Osteocyte (in vitro differentiated cells): ENCODE results near the gene CLEC16A. TPM values are rescaled to one million over a fixed set of nuclear protein-coding genes. Genes with fewer than 3 reads are reported as not detected.
"Not testable (repeated sequence)": the region's sequence is repeated elsewhere in the genome, so short reads cannot be mapped to it uniquely, and the experiment has no call there.

Experiments
- DNase-seq: peaks from one replicate; pipeline ENCODE4 v3.0.0; 2021; ENCODE audit warnings: mixed read lengths; ENCODE audit not compliant: unreplicated experiment; ENCODE audit errors: extremely low spot score
- H3K27ac Mint-ChIP-seq: one replicate; pipeline ENCODE4 v1.8.0; 2021; ENCODE audit warnings: mild to moderate bottlenecking, mixed read lengths; ENCODE audit not compliant: unreplicated experiment
- H3K27me3 Mint-ChIP-seq: one replicate; pipeline ENCODE4 v1.8.0; 2021; ENCODE audit warnings: mixed read lengths; ENCODE audit not compliant: unreplicated experiment
- H3K36me3 Mint-ChIP-seq: one replicate; pipeline ENCODE4 v1.8.0; 2021; ENCODE audit warnings: mixed read lengths; ENCODE audit not compliant: unreplicated experiment
- H3K4me1 Mint-ChIP-seq: one replicate; pipeline ENCODE4 v1.8.0; 2021; ENCODE audit warnings: mixed read lengths; ENCODE audit not compliant: unreplicated experiment
- H3K4me3 Mint-ChIP-seq: one replicate; pipeline ENCODE4 v1.8.0; 2021; ENCODE audit warnings: mild to moderate bottlenecking, moderate library complexity, mixed read lengths; ENCODE audit not compliant: unreplicated experiment
- H3K9me3 Mint-ChIP-seq: one replicate; pipeline ENCODE4 v1.8.0; 2021; ENCODE audit warnings: mixed read lengths; ENCODE audit not compliant: unreplicated experiment
- CTCF ChIP-seq: fragments of 200-600 bp; sonication (generic); IDR thresholded peaks from 2 replicates; pipeline ENCODE4 v1.5.0; 2021; ENCODE audit warnings: antibody characterized with exemption, mild to moderate bottlenecking, moderate library complexity
- total RNA-seq: library from RNA; stranded (reverse); gene quantifications from 2 replicates; pipeline ENCODE4 v1.2.1, GENCODE V29; 2021

The CLEC16A gene
- total RNA-seq, 1 donor from 2014 or later = 22.1 TPM

- no peaks in the 10 kb centered on the region for H3K27me3 Mint-ChIP-seq
- H3K4me3 Mint-ChIP-seq = no peak overlapping the region
Observed at GRCh38 chr16:11099672-11100205, 155.4 kb downstream of the CLEC16A start.

DNA sequence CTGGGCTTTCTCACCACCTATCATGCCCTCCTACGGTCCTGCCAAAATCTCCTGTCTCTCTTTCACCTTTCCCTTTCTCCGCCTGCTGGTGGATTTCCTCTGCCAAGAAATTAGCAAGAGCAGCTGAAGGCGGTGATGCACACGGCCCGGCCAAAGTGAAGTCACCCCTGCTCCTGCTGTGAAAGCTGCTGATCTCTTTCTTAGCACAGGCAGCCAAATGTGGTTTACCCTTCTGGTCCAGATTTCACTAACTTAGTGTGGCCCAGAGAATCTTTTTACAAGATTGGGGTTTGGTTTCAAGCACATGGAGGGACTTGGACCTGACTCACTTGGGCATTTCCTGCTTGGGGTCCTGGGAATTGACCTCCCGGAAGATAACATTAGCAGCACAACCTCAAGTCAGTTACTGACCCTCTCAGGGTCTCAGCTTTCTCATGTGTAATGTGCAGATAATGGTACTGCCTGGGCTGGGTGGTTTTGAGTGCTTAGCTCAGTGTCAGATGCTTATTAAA is 155.9 kb downstream of the CLEC16A start:
- no peak for DNase-seq
- Mint-ChIP-seq H3K9me3 (no peaks in the 10 kb centered on the region), H3K36me3 (peaks cover 3% of the 10 kb centered on the region), H3K27ac (peak overlapping the region; percentile 79), H3K27me3 (no peaks in the 10 kb centered on the region), H3K4me3 (no peak overlapping the region), H3K4me1 (peaks cover 36% of the 10 kb centered on the region)
- TF ChIP-seq CTCF = peak; percentile 51

More at GRCh38 chr16:11099672-11100205, 155.4 kb downstream of the CLEC16A start:
- Mint-ChIP-seq H3K27ac (peak overlapping the region; percentile 79), H3K36me3 (peaks cover 3% of the 10 kb centered on the region), H3K4me1 (peaks cover 35% of the 10 kb centered on the region), H3K9me3 (no peaks in the 10 kb centered on the region)
- no peak for DNase-seq
- no peak for TF ChIP-seq CTCF

- Mint-ChIP-seq H3K27me3 (no peaks in the 10 kb centered on the region), H3K36me3 (peaks cover 3% of the 10 kb centered on the region), H3K4me3 (no peak overlapping the region), H3K27ac (no peak overlapping the region), H3K9me3 (no peaks in the 10 kb centered on the region), H3K4me1 (peaks cover 36% of the 10 kb centered on the region)
- no peak for TF ChIP-seq CTCF
- DNase-seq = no peak
Observed at GRCh38 chr16:11101283-11101682, 156.9 kb downstream of the CLEC16A start.

DNA sequence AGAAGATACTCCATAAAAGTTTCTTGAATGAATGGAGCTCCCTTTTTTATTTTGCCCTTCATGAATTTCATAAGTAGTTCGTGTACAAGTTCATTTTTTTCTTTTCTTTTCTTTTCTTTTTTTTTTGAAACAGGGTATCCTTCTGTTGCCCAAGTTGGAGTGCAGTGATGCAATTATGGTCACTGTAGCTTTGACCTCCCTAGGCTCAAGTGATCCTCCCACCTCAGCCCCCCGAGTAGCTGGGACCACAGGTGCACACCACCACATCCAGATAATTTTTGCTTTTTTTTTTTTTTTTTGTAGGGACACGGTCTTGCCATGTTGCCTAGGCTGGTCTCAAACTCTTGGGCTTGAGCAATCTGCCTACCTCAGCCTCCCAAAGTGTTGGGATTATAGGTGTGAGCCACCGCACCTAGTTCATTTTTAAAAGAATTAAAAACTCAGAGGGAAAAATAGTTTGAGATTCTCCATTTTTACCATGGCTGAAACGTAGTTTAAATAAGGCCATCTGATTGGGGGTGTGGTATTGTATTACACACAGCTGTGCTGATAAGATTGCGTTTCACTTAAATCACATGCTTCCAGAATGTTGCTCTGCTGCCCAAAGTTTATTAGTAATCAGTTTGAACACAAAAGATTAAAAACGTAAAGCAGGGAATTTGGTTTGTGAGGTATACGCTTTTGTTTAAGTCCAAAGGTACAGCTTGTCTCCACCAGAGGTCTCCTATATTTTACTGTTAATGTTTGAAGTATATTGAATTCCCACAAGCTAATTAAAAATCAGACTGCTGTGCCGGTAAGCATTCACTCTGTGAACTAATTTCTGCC is 157.5 kb downstream of the CLEC16A start:
- H3K9me3 Mint-ChIP-seq = no peaks in the 10 kb centered on the region
- peaks cover 35% of the 10 kb centered on the region for H3K4me1 Mint-ChIP-seq
- H3K36me3 Mint-ChIP-seq = peaks cover 3% of the 10 kb centered on the region
- no peak overlapping the region for H3K27ac Mint-ChIP-seq
- no peak overlapping the region for H3K4me3 Mint-ChIP-seq
- DNase-seq = no peak
- TF ChIP-seq CTCF = no peak
- H3K27me3 Mint-ChIP-seq = no peaks in the 10 kb centered on the region

DNA sequence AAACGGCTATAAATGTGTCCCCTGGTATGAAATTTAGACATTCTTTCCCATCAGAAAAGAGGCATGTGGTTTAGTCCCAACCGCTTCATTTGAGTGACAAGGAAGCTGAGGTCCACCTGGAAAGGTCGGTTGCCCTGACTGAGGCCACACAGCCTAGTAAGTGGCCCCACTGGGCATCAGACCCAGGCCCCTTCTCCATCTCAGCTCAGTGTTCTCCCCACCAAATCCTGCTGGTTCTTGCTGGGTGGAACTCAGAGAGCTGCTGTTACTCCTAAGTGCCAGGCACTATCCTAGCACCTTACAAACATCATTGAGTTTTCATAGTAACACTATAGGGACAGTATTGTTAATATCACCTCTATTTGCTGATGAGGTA is 158.1 kb downstream of the CLEC16A start:
- Mint-ChIP-seq H3K27ac (no peak overlapping the region), H3K27me3 (no peaks in the 10 kb centered on the region), H3K9me3 (no peaks in the 10 kb centered on the region), H3K4me3 (no peak overlapping the region), H3K4me1 (peaks cover 35% of the 10 kb centered on the region), H3K36me3 (peaks cover 3% of the 10 kb centered on the region)
- TF ChIP-seq CTCF = no peak
- DNase-seq = no peak

DNA sequence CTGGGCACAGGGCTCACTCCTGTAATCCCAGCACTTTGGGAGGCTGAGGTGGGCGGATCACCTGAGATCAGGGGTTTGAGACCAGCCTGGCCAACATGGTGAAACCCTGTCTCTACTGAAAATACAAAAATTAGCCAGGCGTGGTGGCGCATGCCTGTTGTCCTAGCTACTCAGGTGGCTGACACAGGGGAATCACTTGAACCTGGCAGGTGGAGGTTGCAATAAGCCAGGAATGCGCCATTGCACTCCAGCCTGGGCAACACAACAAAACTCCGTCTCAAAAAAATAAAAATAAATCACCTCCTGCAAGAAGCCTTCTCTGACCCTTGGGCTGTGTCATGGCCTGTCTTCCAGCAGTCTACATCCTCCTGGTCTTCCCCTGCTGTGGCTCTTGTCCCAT is 158.9 kb downstream of the CLEC16A start:
- H3K27ac Mint-ChIP-seq, H3K9me3 Mint-ChIP-seq, H3K36me3 Mint-ChIP-seq, DNase-seq, H3K4me3 Mint-ChIP-seq, H3K27me3 Mint-ChIP-seq: not testable (repeated sequence)
- H3K4me1 Mint-ChIP-seq = peaks cover 40% of the 10 kb centered on the region
